HepG2 (cell line): ENCODE data around the gene TRMT1. TPM values are rescaled to one million over a fixed set of nuclear protein-coding genes. Genes with fewer than 3 reads are reported as not detected.

Experiments used
- ATF1 ChIP-seq: IDR thresholded peaks from 2 replicates; pipeline ENCODE4 v1.6.1; 2016; ENCODE audit warnings: mild to moderate bottlenecking, control low read depth
- BRD4 ChIP-seq: sonication (generic); formaldehyde crosslinking; IDR thresholded peaks from 2 replicates; pipeline ENCODE4 v1.4.0; 2020; ENCODE audit warnings: missing genetic modification reagents
- CCDC6 ChIP-seq: sonication (generic); formaldehyde crosslinking; IDR thresholded peaks from 2 replicates; pipeline ENCODE4 v1.8.1; 2022; ENCODE audit warnings: mild to moderate bottlenecking, missing genetic modification reagents, moderate library complexity
- ELF1 ChIP-seq: sonication (generic); formaldehyde crosslinking; IDR thresholded peaks from 2 replicates; pipeline ENCODE4 v1.4.0; 2020; ENCODE audit warnings: missing genetic modification reagents
- FOXO1 ChIP-seq: sonication (generic); formaldehyde crosslinking; IDR thresholded peaks from 2 replicates; pipeline ENCODE4 v1.4.0; 2020; ENCODE audit warnings: missing genetic modification reagents
- NCOA2 ChIP-seq: sonication (generic); formaldehyde crosslinking; IDR thresholded peaks from 2 replicates; pipeline ENCODE4 v1.8.0; 2022; ENCODE audit warnings: inconsistent platforms
- PLRG1 ChIP-seq: fragments of 450-650 bp; conservative IDR thresholded peaks from 2 replicates; pipeline ENCODE4 v1.6.1; 2016
- TARDBP ChIP-seq: sonication (generic); formaldehyde crosslinking; IDR thresholded peaks from 2 replicates; pipeline ENCODE4 v1.8.0; 2022; ENCODE audit warnings: mild to moderate bottlenecking, missing genetic modification reagents
- TOE1 ChIP-seq: sonication (generic); formaldehyde crosslinking; IDR thresholded peaks from 2 replicates; pipeline ENCODE4 v1.4.0; 2020; ENCODE audit warnings: mild to moderate bottlenecking, missing genetic modification reagents
- TSC22D2 ChIP-seq: sonication (generic); formaldehyde crosslinking; IDR thresholded peaks from 2 replicates; pipeline ENCODE4 v1.5.1; 2020; ENCODE audit warnings: missing genetic modification reagents, mild to moderate bottlenecking, borderline replicate concordance
- U2AF1 ChIP-seq: fragments of 200-400 bp; formaldehyde crosslinking; optimal IDR thresholded peaks from 2 replicates; pipeline ENCODE3; 2017; ENCODE audit warnings: mild to moderate bottlenecking, low read depth, low read length
- ZBTB1 ChIP-seq: sonication (generic); formaldehyde crosslinking; IDR thresholded peaks from 2 replicates; pipeline ENCODE4 v1.4.0; 2020; ENCODE audit warnings: missing genetic modification reagents, borderline replicate concordance
- ZFP36L1 ChIP-seq: sonication (generic); formaldehyde crosslinking; IDR thresholded peaks from 2 replicates; pipeline ENCODE4 v1.8.0; 2022; ENCODE audit warnings: mild to moderate bottlenecking, missing genetic modification reagents, moderate library complexity
- ZNF207 ChIP-seq: fragments of 450-650 bp; IDR thresholded peaks from 2 replicates; pipeline ENCODE4 v1.6.1; 2016; ENCODE audit warnings: antibody characterized with exemption, borderline replicate concordance
- ZNF367 ChIP-seq: sonication (generic); formaldehyde crosslinking; IDR thresholded peaks from 2 replicates; pipeline ENCODE4 v1.4.0; 2020; ENCODE audit warnings: missing genetic modification reagents, borderline replicate concordance
- ZNF552 ChIP-seq: sonication (generic); formaldehyde crosslinking; IDR thresholded peaks from 2 replicates; pipeline ENCODE4 v1.9.0; 2022; ENCODE audit warnings: missing genetic modification reagents, mild to moderate bottlenecking, borderline replicate concordance
- ZNF773 ChIP-seq: sonication (generic); formaldehyde crosslinking; IDR thresholded peaks from 2 replicates; pipeline ENCODE4 v1.4.0; 2020; ENCODE audit warnings: missing genetic modification reagents, borderline replicate concordance
- ZNF878 ChIP-seq: sonication (generic); formaldehyde crosslinking; IDR thresholded peaks from 2 replicates; pipeline ENCODE4 v1.8.1; 2023; ENCODE audit warnings: mild to moderate bottlenecking, missing genetic modification reagents, moderate library complexity
- polyA plus RNA-seq, 8 experiments: library from polyadenylated mRNA; depleted of rRNA in 3 of 8; stranded (reverse) in 7 of 8; unstranded in 1 of 8; fragments of >200 nt; fragmentation: Illumina TruSeq in 4 of 8; extraction: Trizol in 4 of 8; gene quantifications; 2 replicates each; pipeline versions ENCODE4 v1.2.1 to v1.2.3, GENCODE V29; 2011 to 2016; ENCODE audit warnings: low read depth in 4 of 8, missing spikeins in 1 of 8, mixed read lengths in 1 of 8; ENCODE audit not compliant: insufficient read depth in 1 of 8
- total RNA-seq, 5 experiments: library from RNA; depleted of rRNA; stranded (reverse); fragments of >200 nt; fragmentation: Illumina TruSeq; extraction: Trizol; gene quantifications; 2 replicates each; pipeline ENCODE4 v1.2.3, GENCODE V29; 2016; ENCODE audit warnings: low read depth in 1 of 5
- TF ChIP-seq, protein P1 (sequence below): sonication (generic); formaldehyde crosslinking; IDR thresholded peaks from 2 replicates; pipeline ENCODE4 v1.5.0; 2020; ENCODE audit warnings: missing genetic modification reagents
- TF ChIP-seq, protein P2 (sequence below): sonication (generic); formaldehyde crosslinking; IDR thresholded peaks from 2 replicates; pipeline ENCODE4 v1.5.1; 2020; ENCODE audit warnings: mild to moderate bottlenecking, missing genetic modification reagents, borderline replicate concordance
- TF ChIP-seq, protein P3 (sequence below): IDR thresholded peaks from 2 replicates; pipeline ENCODE4 v1.6.1; 2016
- TF ChIP-seq, protein P4 (sequence below): IDR thresholded peaks from 2 replicates; pipeline ENCODE4 v1.6.1; 2012; ENCODE audit warnings: inconsistent platforms
- TF ChIP-seq, protein P5 (sequence below): sonication (generic); formaldehyde crosslinking; IDR thresholded peaks from 2 replicates; pipeline ENCODE4 v1.5.0; 2020; ENCODE audit warnings: missing genetic modification reagents
- TF ChIP-seq, protein P6 (sequence below): sonication (generic); formaldehyde crosslinking; IDR thresholded peaks from 2 replicates; pipeline ENCODE4 v1.4.0; 2020; ENCODE audit warnings: missing genetic modification reagents

TRMT1 gene
- total and polyA plus RNA-seq, 2 of the 13 experiments (the other 11 are each of a cell fraction or from before 2014, with no cell fraction given), result 35.5 to 44.1 TPM

DNA sequence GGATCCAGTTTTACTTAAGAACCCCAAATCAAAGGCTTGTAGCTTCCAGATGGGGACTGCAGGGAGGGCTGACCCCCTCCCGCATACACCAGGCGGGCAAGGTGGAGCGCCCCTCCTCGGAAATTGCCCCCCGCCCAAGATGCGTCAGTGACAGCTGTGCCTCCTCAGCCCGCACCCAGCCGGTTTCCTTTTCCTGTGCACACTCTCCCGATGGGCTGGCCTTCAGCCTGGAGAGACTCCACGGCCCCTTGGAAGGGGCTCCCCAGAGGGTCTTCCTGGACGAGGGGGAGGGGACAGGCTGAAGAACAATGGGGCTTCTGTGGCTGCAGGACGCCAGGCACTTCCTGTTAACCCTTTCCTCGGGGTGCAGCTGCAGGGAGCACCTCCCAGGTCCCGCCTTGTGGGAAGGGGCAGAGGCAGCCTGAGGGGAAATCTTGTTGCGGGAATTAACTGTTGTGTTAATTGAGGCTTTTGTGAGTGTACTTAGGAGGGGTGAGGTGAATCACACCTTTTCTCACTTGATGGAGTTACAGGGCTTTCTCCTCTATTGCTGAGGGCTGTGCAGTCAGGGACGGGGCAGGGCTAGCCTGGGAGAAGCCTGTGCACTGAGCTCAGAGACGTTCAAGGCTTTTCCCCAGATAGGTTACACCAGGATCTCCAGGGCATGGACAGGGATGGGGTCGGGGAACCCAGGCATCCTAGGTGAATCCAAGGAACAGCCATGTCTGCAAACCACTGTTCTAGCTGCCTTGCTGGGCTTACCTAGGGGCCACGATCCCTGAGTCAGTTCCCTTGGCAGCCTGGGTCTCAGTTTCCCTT is 48.0 kb upstream of the TRMT1 start (continued):
- TF ChIP-seq, protein P1, sequence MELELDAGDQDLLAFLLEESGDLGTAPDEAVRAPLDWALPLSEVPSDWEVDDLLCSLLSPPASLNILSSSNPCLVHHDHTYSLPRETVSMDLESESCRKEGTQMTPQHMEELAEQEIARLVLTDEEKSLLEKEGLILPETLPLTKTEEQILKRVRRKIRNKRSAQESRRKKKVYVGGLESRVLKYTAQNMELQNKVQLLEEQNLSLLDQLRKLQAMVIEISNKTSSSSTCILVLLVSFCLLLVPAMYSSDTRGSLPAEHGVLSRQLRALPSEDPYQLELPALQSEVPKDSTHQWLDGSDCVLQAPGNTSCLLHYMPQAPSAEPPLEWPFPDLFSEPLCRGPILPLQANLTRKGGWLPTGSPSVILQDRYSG (CRISPR knock-in tag), result no peak
- TF ChIP-seq ELF1 (CRISPR knock-in tag) (peak; percentile 99), ZBTB1 (peak; percentile 65; the same call in 1 of the 2 replicates), ZNF878 (CRISPR knock-in tag) (no peak), FOXO1 (CRISPR knock-in tag) (peak; percentile 12; the same call in 1 of the 2 replicates), ZNF773 (no peak; the same call in 1 of the 2 replicates), ZNF552 (CRISPR knock-in tag) (no peak), BRD4 (peak; percentile 86; the same call in 1 of the 2 replicates), U2AF1 (no peak), NCOA2 (CRISPR knock-in tag) (peak; percentile 86), PLRG1 (no peak), ZFP36L1 (CRISPR knock-in tag) (no peak), CCDC6 (no peak), TSC22D2 (CRISPR knock-in tag) (no peak), ZNF367 (CRISPR knock-in tag) (no peak), TOE1 (CRISPR knock-in tag) (no peak), ZNF207 (no peak), ATF1 (CRISPR knock-in tag) (0 out of 2 replicates have a peak, but pooled peaks have one; percentile 39), TARDBP (CRISPR knock-in tag) (peak; percentile 78)
- TF ChIP-seq, protein P2, sequence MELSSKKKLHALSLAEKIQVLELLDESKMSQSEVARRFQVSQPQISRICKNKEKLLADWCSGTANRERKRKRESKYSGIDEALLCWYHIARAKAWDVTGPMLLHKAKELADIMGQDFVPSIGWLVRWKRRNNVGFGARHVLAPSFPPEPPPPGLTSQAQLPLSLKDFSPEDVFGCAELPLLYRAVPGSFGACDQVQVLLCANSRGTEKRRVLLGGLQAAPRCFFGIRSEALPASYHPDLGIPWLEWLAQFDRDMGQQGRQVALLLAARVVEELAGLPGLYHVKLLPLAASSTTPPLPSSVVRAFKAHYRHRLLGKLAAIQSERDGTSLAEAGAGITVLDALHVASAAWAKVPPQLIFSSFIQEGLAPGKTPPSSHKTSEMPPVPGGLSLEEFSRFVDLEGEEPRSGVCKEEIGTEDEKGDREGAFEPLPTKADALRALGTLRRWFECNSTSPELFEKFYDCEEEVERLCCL (CRISPR knock-in tag), result no peak
- TF ChIP-seq, protein P3, sequence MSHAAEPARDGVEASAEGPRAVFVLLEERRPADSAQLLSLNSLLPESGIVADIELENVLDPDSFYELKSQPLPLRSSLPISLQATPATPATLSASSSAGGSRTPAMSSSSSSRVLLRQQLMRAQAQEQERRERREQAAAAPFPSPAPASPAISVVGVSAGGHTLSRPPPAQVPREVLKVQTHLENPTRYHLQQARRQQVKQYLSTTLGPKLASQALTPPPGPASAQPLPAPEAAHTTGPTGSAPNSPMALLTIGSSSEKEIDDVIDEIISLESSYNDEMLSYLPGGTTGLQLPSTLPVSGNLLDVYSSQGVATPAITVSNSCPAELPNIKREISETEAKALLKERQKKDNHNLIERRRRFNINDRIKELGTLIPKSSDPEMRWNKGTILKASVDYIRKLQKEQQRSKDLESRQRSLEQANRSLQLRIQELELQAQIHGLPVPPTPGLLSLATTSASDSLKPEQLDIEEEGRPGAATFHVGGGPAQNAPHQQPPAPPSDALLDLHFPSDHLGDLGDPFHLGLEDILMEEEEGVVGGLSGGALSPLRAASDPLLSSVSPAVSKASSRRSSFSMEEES (CRISPR knock-in tag), result peak; percentile 56; the same call in 1 of the 2 replicates
- TF ChIP-seq, protein P4, sequence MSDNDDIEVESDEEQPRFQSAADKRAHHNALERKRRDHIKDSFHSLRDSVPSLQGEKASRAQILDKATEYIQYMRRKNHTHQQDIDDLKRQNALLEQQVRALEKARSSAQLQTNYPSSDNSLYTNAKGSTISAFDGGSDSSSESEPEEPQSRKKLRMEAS, result peak; percentile 77
- TF ChIP-seq, protein P5, sequence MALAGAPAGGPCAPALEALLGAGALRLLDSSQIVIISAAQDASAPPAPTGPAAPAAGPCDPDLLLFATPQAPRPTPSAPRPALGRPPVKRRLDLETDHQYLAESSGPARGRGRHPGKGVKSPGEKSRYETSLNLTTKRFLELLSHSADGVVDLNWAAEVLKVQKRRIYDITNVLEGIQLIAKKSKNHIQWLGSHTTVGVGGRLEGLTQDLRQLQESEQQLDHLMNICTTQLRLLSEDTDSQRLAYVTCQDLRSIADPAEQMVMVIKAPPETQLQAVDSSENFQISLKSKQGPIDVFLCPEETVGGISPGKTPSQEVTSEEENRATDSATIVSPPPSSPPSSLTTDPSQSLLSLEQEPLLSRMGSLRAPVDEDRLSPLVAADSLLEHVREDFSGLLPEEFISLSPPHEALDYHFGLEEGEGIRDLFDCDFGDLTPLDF, result no peak
- TF ChIP-seq, protein P6, sequence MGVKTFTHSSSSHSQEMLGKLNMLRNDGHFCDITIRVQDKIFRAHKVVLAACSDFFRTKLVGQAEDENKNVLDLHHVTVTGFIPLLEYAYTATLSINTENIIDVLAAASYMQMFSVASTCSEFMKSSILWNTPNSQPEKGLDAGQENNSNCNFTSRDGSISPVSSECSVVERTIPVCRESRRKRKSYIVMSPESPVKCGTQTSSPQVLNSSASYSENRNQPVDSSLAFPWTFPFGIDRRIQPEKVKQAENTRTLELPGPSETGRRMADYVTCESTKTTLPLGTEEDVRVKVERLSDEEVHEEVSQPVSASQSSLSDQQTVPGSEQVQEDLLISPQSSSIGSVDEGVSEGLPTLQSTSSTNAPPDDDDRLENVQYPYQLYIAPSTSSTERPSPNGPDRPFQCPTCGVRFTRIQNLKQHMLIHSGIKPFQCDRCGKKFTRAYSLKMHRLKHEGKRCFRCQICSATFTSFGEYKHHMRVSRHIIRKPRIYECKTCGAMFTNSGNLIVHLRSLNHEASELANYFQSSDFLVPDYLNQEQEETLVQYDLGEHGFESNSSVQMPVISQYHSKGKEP, result no peak
